Measurements from ENCODE around the gene BAD. TPM values are rescaled to one million over a fixed set of nuclear protein-coding genes. Genes with fewer than 3 reads are reported as not detected.

BAD gene
- total RNA-seq, 3 donors from 2014 or later (not counting 1 experiment from before 2014, with no cell fraction given) = 30.6 to 35.8 (median 31.6) TPM

GRCh38 chr11:64229090-64229743 lies 55.2 kb downstream of the BAD start:
- DNase-seq = no peak
- Mint-ChIP-seq H3K4me1 (peaks cover 24 to 53% of the 10 kb centered on the region in 2 donors), H3K27ac (peak overlapping the region; percentile 93 to 97), H3K4me3 (peak overlapping the region; percentile 94), H3K36me3 (no peaks in the 10 kb centered on the region), H3K27me3 (ENCODE audit: low read depth in 2 of 2) (no peaks in the 10 kb centered on the region), H3K9me3 (no peaks in the 10 kb centered on the region)
- intact Hi-C loops (cut with micrococcal nuclease) = no loop called here
- Histone ChIP-seq H3K36me3 (ENCODE audit: control insufficient read depth, insufficient read depth, low read length) (no peaks in the 10 kb centered on the region), H3K9me3 (ENCODE audit: control insufficient read depth, insufficient read depth, low read length) (no peaks in the 10 kb centered on the region), H3K27ac (ENCODE audit: low read length) (peak overlapping the region; percentile 95), H3K4me3 (ENCODE audit: low read length) (no peak overlapping the region), H3K27me3 (ENCODE audit: control insufficient read depth, insufficient read depth, low read length) (no peaks in the 10 kb centered on the region), H3K4me1 (ENCODE audit: control insufficient read depth, insufficient read depth, low read length) (peaks cover 71% of the 10 kb centered on the region)
- no peak for ATAC-seq
- 92% methylated on average over 10 of the region's 12 CpGs for WGBS (ENCODE audit: insufficient coverage)
- TF ChIP-seq CTCF (IDR thresholded peaks at IDR 0.05) = no peak

- Histone ChIP-seq H3K27ac (ENCODE audit: low read length) (peak overlapping the region; percentile 67), H3K36me3 (ENCODE audit: control insufficient read depth, insufficient read depth, low read length) (peaks cover 14% of the 10 kb centered on the region), H3K27me3 (ENCODE audit: control insufficient read depth, insufficient read depth, low read length) (no peaks in the 10 kb centered on the region), H3K4me3 (ENCODE audit: low read length) (peak overlapping the region; percentile 74), H3K4me1 (ENCODE audit: control insufficient read depth, insufficient read depth, low read length) (peaks cover 62% of the 10 kb centered on the region), H3K9me3 (ENCODE audit: control insufficient read depth, insufficient read depth, low read length) (no peaks in the 10 kb centered on the region)
- 76% methylated on average over 3 of the region's 3 CpGs for WGBS (ENCODE audit: insufficient coverage)
- intact Hi-C loops (cut with micrococcal nuclease) = no loop called here
- peak overlapping the region; percentile 88 for H3K4me3 Mint-ChIP-seq
- no peak for ATAC-seq
- TF ChIP-seq CTCF (IDR thresholded peaks at IDR 0.05) = no peak
- H3K27ac Mint-ChIP-seq = peak overlapping the region; percentile 82 to 85
- peaks cover 24 to 52% of the 10 kb centered on the region in 2 donors for H3K4me1 Mint-ChIP-seq
- no peaks in the 10 kb centered on the region for H3K9me3 Mint-ChIP-seq
- no peaks in the 10 kb centered on the region for H3K36me3 Mint-ChIP-seq
- no peaks in the 10 kb centered on the region for H3K27me3 Mint-ChIP-seq (ENCODE audit: low read depth in 2 of 2)
- DNase-seq = no peak
These were observed 57.0 kb downstream of the BAD start for GRCh38 chr11:64227405-64227956.

- TF ChIP-seq CTCF (IDR thresholded peaks at IDR 0.05) = no peak
- DNase-seq (peak; percentile 54 to 75), ATAC-seq (peak; percentile 22 to 52 (median 25))
- peak overlapping the region; percentile 74 for H3K4me3 ChIP-seq (ENCODE audit: low read length)
- Mint-ChIP-seq H3K27ac (peak overlapping the region; percentile 82 to 85), H3K4me1 (peaks cover 24 to 52% of the 10 kb centered on the region in 2 donors), H3K9me3 (no peaks in the 10 kb centered on the region), H3K4me3 (peak overlapping the region; percentile 88), H3K36me3 (no peaks in the 10 kb centered on the region), H3K27me3 (ENCODE audit: low read depth in 2 of 2) (no peaks in the 10 kb centered on the region)
- no peaks in the 10 kb centered on the region for H3K9me3 ChIP-seq (ENCODE audit: control insufficient read depth, insufficient read depth, low read length)
- no peaks in the 10 kb centered on the region for H3K27me3 ChIP-seq (ENCODE audit: control insufficient read depth, insufficient read depth, low read length)
- H3K36me3 ChIP-seq (ENCODE audit: control insufficient read depth, insufficient read depth, low read length) = peaks cover 17% of the 10 kb centered on the region
- H3K4me1 ChIP-seq (ENCODE audit: control insufficient read depth, insufficient read depth, low read length) = peaks cover 55% of the 10 kb centered on the region
- H3K27ac ChIP-seq (ENCODE audit: low read length) = peak overlapping the region; percentile 67
- under 1% methylated on average over 26 of the region's 26 CpGs for WGBS (ENCODE audit: insufficient coverage)
- intact Hi-C loops (cut with micrococcal nuclease) = no loop called here
These were observed 57.9 kb downstream of the BAD start for GRCh38 chr11:64226507-64227051.

Measured in natural killer cell (primary cell).